ENCODE data around the gene SIGLEC9.
A peak's percentile ranks its signal among the peaks of the same experiment; 100 is the strongest.

The SIGLEC9 gene

GRCh38 chr19:51127032-51127431, 2.3 kb downstream of the SIGLEC9 start:
- no peaks in the 10 kb centered on the region for H3K9me3 ChIP-seq (ENCODE audit: insufficient read depth, low read depth, low read length)
- H3K18ac ChIP-seq (ENCODE audit: low read length), result no peak overlapping the region
- no peak for DNase-seq
- no peak overlapping the region for H2AFZ ChIP-seq (ENCODE audit: insufficient read depth, low read length, poor library complexity)
- H3K27me3 ChIP-seq (ENCODE audit: insufficient read depth, low read length), result no peaks in the 10 kb centered on the region
- H3K23ac ChIP-seq (ENCODE audit: low read length), result no peak overlapping the region
- no CpG with 5 or more reads among the region's 6 CpGs for WGBS (ENCODE audit: extremely low coverage, insufficient coverage, insufficient read length)
- H3K14ac ChIP-seq (ENCODE audit: low read length), result no peak overlapping the region
- no peak overlapping the region for H3K4ac ChIP-seq (ENCODE audit: low read depth, low read length)
- H4K8ac ChIP-seq (ENCODE audit: low read depth, low read length), result no peak overlapping the region
- no peak overlapping the region for H2BK5ac ChIP-seq (ENCODE audit: low read depth, low read length, poor library complexity)
- no peaks in the 10 kb centered on the region for H3K4me1 ChIP-seq (ENCODE audit: control insufficient read depth in 1 of 2, insufficient read depth in 2 of 2, low read length in 2 of 2)
- H3K79me2 ChIP-seq (ENCODE audit: control insufficient read depth, insufficient read depth, low read length, poor library complexity), result no peaks in the 10 kb centered on the region
- no peak overlapping the region for H3K27ac ChIP-seq (ENCODE audit: low read depth, low read length)
- no peak overlapping the region for H3K4me2 ChIP-seq (ENCODE audit: low read length)
- H2AK5ac ChIP-seq (ENCODE audit: low read length), result no peak overlapping the region
- H4K91ac ChIP-seq (ENCODE audit: low read depth, low read length), result no peak overlapping the region
- H3K9ac ChIP-seq (ENCODE audit: low read length), result no peak overlapping the region
- H3K4me3 ChIP-seq (ENCODE audit: low read depth, low read length), result no peak overlapping the region
- no peak overlapping the region for H2BK120ac ChIP-seq (ENCODE audit: insufficient read depth, low read length, poor library complexity)
- no peak overlapping the region for H4K12ac ChIP-seq (ENCODE audit: low read depth, low read length)
- no peak overlapping the region for H2BK12ac ChIP-seq (ENCODE audit: low read length)
- no peaks in the 10 kb centered on the region for H3K79me1 ChIP-seq (ENCODE audit: low read length)
- no peaks in the 10 kb centered on the region for H3K36me3 ChIP-seq (ENCODE audit: control insufficient read depth in 1 of 2, insufficient read depth in 2 of 2, low read length in 2 of 2)

GRCh38 chr19:51127755-51128154, 3.0 kb downstream of the SIGLEC9 start:
- no peaks in the 10 kb centered on the region for H3K27me3 ChIP-seq (ENCODE audit: insufficient read depth, low read length)
- H3K4me1 ChIP-seq (ENCODE audit: control insufficient read depth in 1 of 2, insufficient read depth in 2 of 2, low read length in 2 of 2), result no peaks in the 10 kb centered on the region
- H3K79me1 ChIP-seq (ENCODE audit: low read length), result no peaks in the 10 kb centered on the region
- H3K79me2 ChIP-seq (ENCODE audit: control insufficient read depth, insufficient read depth, low read length, poor library complexity), result no peaks in the 10 kb centered on the region
- no peaks in the 10 kb centered on the region for H3K9me3 ChIP-seq (ENCODE audit: insufficient read depth, low read depth, low read length)
- no peak overlapping the region for H4K12ac ChIP-seq (ENCODE audit: low read depth, low read length)
- H4K8ac ChIP-seq (ENCODE audit: low read depth, low read length), result no peak overlapping the region
- DNase-seq, result peak; percentile 28 to 42
- H3K27ac ChIP-seq (ENCODE audit: low read depth, low read length), result no peak overlapping the region
- H3K4me3 ChIP-seq (ENCODE audit: low read depth, low read length), result no peak overlapping the region
- no peak overlapping the region for H2BK12ac ChIP-seq (ENCODE audit: low read length)
- WGBS (ENCODE audit: extremely low coverage, insufficient coverage, insufficient read length), result no CpG with 5 or more reads among the region's 4 CpGs
- H3K23ac ChIP-seq (ENCODE audit: low read length), result no peak overlapping the region
- no peak overlapping the region for H2AFZ ChIP-seq (ENCODE audit: insufficient read depth, low read length, poor library complexity)
- H3K9ac ChIP-seq (ENCODE audit: low read length), result no peak overlapping the region
- no peak overlapping the region for H2BK5ac ChIP-seq (ENCODE audit: low read depth, low read length, poor library complexity)
- H3K18ac ChIP-seq (ENCODE audit: low read length), result no peak overlapping the region
- no peak overlapping the region for H3K14ac ChIP-seq (ENCODE audit: low read length)
- H3K4ac ChIP-seq (ENCODE audit: low read depth, low read length), result no peak overlapping the region
- H2AK5ac ChIP-seq (ENCODE audit: low read length), result no peak overlapping the region
- no peaks in the 10 kb centered on the region for H3K36me3 ChIP-seq (ENCODE audit: control insufficient read depth in 1 of 2, insufficient read depth in 2 of 2, low read length in 2 of 2)
- H2BK120ac ChIP-seq (ENCODE audit: insufficient read depth, low read length, poor library complexity), result no peak overlapping the region
- H3K4me2 ChIP-seq (ENCODE audit: low read length), result no peak overlapping the region
- H4K91ac ChIP-seq (ENCODE audit: low read depth, low read length), result no peak overlapping the region

- Histone ChIP-seq H3K27me3 (ENCODE audit: insufficient read depth, low read length) (no peaks in the 10 kb centered on the region), H3K27ac (ENCODE audit: low read depth, low read length) (no peak overlapping the region), H4K12ac (ENCODE audit: low read depth, low read length) (no peak overlapping the region), H3K4me2 (ENCODE audit: low read length) (no peak overlapping the region), H3K9me3 (ENCODE audit: insufficient read depth, low read depth, low read length) (no peaks in the 10 kb centered on the region), H4K91ac (ENCODE audit: low read depth, low read length) (no peak overlapping the region), H3K14ac (ENCODE audit: low read length) (no peak overlapping the region), H3K23ac (ENCODE audit: low read length) (no peak overlapping the region), H3K4me1 (ENCODE audit: control insufficient read depth in 1 of 2, insufficient read depth in 2 of 2, low read length in 2 of 2) (no peaks in the 10 kb centered on the region), H2BK5ac (ENCODE audit: low read depth, low read length, poor library complexity) (no peak overlapping the region), H3K18ac (ENCODE audit: low read length) (no peak overlapping the region), H2AFZ (ENCODE audit: insufficient read depth, low read length, poor library complexity) (no peak overlapping the region), H3K36me3 (ENCODE audit: control insufficient read depth in 1 of 2, insufficient read depth in 2 of 2, low read length in 2 of 2) (no peaks in the 10 kb centered on the region), H3K79me2 (ENCODE audit: control insufficient read depth, insufficient read depth, low read length, poor library complexity) (no peaks in the 10 kb centered on the region), H4K8ac (ENCODE audit: low read depth, low read length) (no peak overlapping the region), H3K4me3 (ENCODE audit: low read depth, low read length) (no peak overlapping the region), H3K79me1 (ENCODE audit: low read length) (no peaks in the 10 kb centered on the region), H3K9ac (ENCODE audit: low read length) (no peak overlapping the region), H2BK12ac (ENCODE audit: low read length) (no peak overlapping the region), H3K4ac (ENCODE audit: low read depth, low read length) (no peak overlapping the region), H2BK120ac (ENCODE audit: insufficient read depth, low read length, poor library complexity) (no peak overlapping the region), H2AK5ac (ENCODE audit: low read length) (no peak overlapping the region)
- DNase-seq, result no peak
- no CpG with 5 or more reads among the region's 7 CpGs for WGBS (ENCODE audit: extremely low coverage, insufficient coverage, insufficient read length)
Measured at GRCh38 chr19:51128227-51128626, 3.5 kb downstream of the SIGLEC9 start.

GRCh38 chr19:51129716-51130115, 5.0 kb downstream of the SIGLEC9 start:
- Histone ChIP-seq H4K91ac (ENCODE audit: low read depth, low read length) (no peak overlapping the region), H3K4me1 (ENCODE audit: control insufficient read depth in 1 of 2, insufficient read depth in 2 of 2, low read length in 2 of 2) (no peaks in the 10 kb centered on the region), H3K4me2 (ENCODE audit: low read length) (no peak overlapping the region), H3K9ac (ENCODE audit: low read length) (no peak overlapping the region), H3K23ac (ENCODE audit: low read length) (no peak overlapping the region), H3K27me3 (ENCODE audit: insufficient read depth, low read length) (no peaks in the 10 kb centered on the region), H4K12ac (ENCODE audit: low read depth, low read length) (no peak overlapping the region), H3K14ac (ENCODE audit: low read length) (no peak overlapping the region), H3K4me3 (ENCODE audit: low read depth, low read length) (no peak overlapping the region), H2BK12ac (ENCODE audit: low read length) (no peak overlapping the region), H2BK5ac (ENCODE audit: low read depth, low read length, poor library complexity) (no peak overlapping the region), H3K4ac (ENCODE audit: low read depth, low read length) (no peak overlapping the region), H4K8ac (ENCODE audit: low read depth, low read length) (no peak overlapping the region), H2BK120ac (ENCODE audit: insufficient read depth, low read length, poor library complexity) (no peak overlapping the region), H3K36me3 (ENCODE audit: control insufficient read depth in 1 of 2, insufficient read depth in 2 of 2, low read length in 2 of 2) (no peaks in the 10 kb centered on the region), H3K79me2 (ENCODE audit: control insufficient read depth, insufficient read depth, low read length, poor library complexity) (no peaks in the 10 kb centered on the region), H3K18ac (ENCODE audit: low read length) (no peak overlapping the region), H3K9me3 (ENCODE audit: insufficient read depth, low read depth, low read length) (no peaks in the 10 kb centered on the region), H2AFZ (ENCODE audit: insufficient read depth, low read length, poor library complexity) (no peak overlapping the region), H2AK5ac (ENCODE audit: low read length) (no peak overlapping the region), H3K27ac (ENCODE audit: low read depth, low read length) (no peak overlapping the region), H3K79me1 (ENCODE audit: low read length) (no peaks in the 10 kb centered on the region)
- WGBS (ENCODE audit: extremely low coverage, insufficient coverage, insufficient read length), result no CpG with 5 or more reads among the region's 8 CpGs
- DNase-seq, result no peak

All from trophoblast cell (in vitro differentiated cells and primary cell).